Adrenal gland (tissue), 5 donors: ENCODE results near the gene XPR1.

ENCODE experiments used
- POLR2A ChIP-seq, 2 donors: fragments of 450-650 bp; IDR thresholded peaks; one replicate each; pipeline ENCODE4 v1.6.1; 2017; ENCODE audit warnings: antibody characterized with exemption in 2 of 2, mild to moderate bottlenecking in 2 of 2, moderate library complexity in 1 of 2
- TF ChIP-seq, protein P1 (sequence below), 6 experiments: fragments of 450-650 bp in 4 of 6; fragments of 200-600 bp in 2 of 6; sonication (generic) in 1 of 6; IDR thresholded peaks; 1 replicate in 5 of 6; 2 replicates in 1 of 6; pipeline versions ENCODE4 v1.5.1 to v1.8.0; 2016 to 2021; ENCODE audit warnings: antibody characterized with exemption in 6 of 6, mild to moderate bottlenecking in 2 of 6, moderate library complexity in 1 of 6
- donor health status: DM: no; HTN: no; CAD: no.

DNA sequence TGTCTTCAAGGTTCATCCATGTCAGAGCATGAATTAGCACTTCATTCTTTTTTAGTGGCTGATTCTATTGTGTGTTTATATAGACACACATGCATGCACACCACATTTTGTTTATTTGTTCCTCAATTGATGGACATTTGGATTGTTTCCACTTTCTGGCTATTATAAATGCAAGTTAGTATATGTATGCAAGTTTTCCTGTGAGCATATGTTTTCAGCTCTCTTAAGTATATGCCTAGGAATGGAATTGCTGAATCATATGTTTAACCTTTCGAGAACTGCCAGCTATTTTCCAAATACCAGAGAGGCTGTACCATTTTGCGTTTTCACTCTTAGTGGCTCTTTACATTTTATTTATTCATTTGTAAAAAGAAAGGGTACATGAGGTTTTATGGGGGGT lies 171.0 kb downstream of the XPR1 start:
- no peak for TF ChIP-seq POLR2A (IDR thresholded peaks at IDR 0.05)
- TF ChIP-seq, protein P1, sequence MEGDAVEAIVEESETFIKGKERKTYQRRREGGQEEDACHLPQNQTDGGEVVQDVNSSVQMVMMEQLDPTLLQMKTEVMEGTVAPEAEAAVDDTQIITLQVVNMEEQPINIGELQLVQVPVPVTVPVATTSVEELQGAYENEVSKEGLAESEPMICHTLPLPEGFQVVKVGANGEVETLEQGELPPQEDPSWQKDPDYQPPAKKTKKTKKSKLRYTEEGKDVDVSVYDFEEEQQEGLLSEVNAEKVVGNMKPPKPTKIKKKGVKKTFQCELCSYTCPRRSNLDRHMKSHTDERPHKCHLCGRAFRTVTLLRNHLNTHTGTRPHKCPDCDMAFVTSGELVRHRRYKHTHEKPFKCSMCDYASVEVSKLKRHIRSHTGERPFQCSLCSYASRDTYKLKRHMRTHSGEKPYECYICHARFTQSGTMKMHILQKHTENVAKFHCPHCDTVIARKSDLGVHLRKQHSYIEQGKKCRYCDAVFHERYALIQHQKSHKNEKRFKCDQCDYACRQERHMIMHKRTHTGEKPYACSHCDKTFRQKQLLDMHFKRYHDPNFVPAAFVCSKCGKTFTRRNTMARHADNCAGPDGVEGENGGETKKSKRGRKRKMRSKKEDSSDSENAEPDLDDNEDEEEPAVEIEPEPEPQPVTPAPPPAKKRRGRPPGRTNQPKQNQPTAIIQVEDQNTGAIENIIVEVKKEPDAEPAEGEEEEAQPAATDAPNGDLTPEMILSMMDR (IDR thresholded peaks at IDR 0.05) = no peak
